GM20000 (cell line): ENCODE results near the gene MAP3K13.

ENCODE experiments used
- DNase-seq: peaks from one replicate; pipeline ENCODE4 v3.0.0; 2012; ENCODE audit warnings: low spot score
- CTCF ChIP-seq: IDR thresholded peaks from 2 replicates; pipeline ENCODE4 v1.5.1; 2012; ENCODE audit warnings: mild to moderate bottlenecking, control low read depth; ENCODE audit errors: extremely low read depth, missing control alignments

Gene MAP3K13

GRCh38 chr3:185362850-185363661 lies at the start of gene MAP3K13:
TSS of gene MAP3K13 (plus strand) at chr3:185363136. CDS start at chr3:185428582, 65,446 bp downstream.
- DNase-seq: peak; percentile 87
- TF ChIP-seq CTCF: no peak

- DNase-seq: no peak
- TF ChIP-seq CTCF: no peak
Measured at GRCh38 chr3:185313693-185314246, 49.2 kb upstream of the MAP3K13 start.

- TF ChIP-seq CTCF: no peak
- no peak for DNase-seq
Measured at GRCh38 chr3:185316740-185317412, 46.1 kb upstream of the MAP3K13 start.

GRCh38 chr3:185317674-185318073 lies 45.3 kb upstream of the MAP3K13 start:
- no peak for DNase-seq
- TF ChIP-seq CTCF: no peak

- no peak for DNase-seq
- TF ChIP-seq CTCF: no peak
Measured at GRCh38 chr3:185318141-185318540, 44.8 kb upstream of the MAP3K13 start.

- no peak for TF ChIP-seq CTCF
- DNase-seq: no peak
Measured at GRCh38 chr3:185319801-185320200, 43.1 kb upstream of the MAP3K13 start.

- no peak for DNase-seq
- no peak for TF ChIP-seq CTCF
Measured at GRCh38 chr3:185320949-185321348, 42.0 kb upstream of the MAP3K13 start.
